Measurements from ENCODE around the gene RPS3.

DNA sequence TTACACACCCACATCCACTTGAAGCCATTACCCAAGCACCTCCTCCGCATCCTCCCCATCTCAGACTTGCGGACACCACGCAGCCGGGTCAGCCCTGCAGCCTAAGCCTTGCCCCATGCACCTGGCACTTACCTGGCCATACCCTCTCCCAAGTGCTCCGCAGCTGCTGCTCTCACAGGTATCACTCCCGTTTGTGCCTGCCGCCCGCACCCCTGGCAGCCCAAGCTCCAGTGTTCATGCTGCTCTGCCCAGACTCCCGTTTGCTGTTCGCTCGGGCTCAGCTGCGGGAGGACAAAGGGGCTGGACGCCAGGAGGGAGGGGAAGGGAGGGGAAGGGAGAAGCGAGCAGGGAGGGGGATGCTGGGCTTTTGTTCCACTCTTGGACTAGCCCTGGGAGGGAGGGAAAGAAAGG lies 33.6 kb downstream of the RPS3 start, which contains the start of gene KLHL35:
- TF ChIP-seq, protein P1, sequence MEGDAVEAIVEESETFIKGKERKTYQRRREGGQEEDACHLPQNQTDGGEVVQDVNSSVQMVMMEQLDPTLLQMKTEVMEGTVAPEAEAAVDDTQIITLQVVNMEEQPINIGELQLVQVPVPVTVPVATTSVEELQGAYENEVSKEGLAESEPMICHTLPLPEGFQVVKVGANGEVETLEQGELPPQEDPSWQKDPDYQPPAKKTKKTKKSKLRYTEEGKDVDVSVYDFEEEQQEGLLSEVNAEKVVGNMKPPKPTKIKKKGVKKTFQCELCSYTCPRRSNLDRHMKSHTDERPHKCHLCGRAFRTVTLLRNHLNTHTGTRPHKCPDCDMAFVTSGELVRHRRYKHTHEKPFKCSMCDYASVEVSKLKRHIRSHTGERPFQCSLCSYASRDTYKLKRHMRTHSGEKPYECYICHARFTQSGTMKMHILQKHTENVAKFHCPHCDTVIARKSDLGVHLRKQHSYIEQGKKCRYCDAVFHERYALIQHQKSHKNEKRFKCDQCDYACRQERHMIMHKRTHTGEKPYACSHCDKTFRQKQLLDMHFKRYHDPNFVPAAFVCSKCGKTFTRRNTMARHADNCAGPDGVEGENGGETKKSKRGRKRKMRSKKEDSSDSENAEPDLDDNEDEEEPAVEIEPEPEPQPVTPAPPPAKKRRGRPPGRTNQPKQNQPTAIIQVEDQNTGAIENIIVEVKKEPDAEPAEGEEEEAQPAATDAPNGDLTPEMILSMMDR (IDR thresholded peaks at IDR 0.05; ENCODE audit: low read depth, low read length) = no peak
- no peak for TF ChIP-seq POLR2A (IDR thresholded peaks at IDR 0.05; ENCODE audit: extremely low read depth, insufficient read length)

Measured in NB4 (cell line).